D721Med (cell line): ENCODE data around the gene HPS1.

Source experiments
- DNase-seq: peaks from one replicate; pipeline ENCODE4 v3.0.0; 2011; ENCODE audit warnings: low spot score; ENCODE audit not compliant: insufficient read length
- FAIRE-seq: peaks from 2 replicates; lab custom pipeline; 2011; peaks lifted over from hg19 to GRCh38; lab: Jason Lieb, UNC
- CTCF ChIP-seq: IDR thresholded peaks from 2 replicates; pipeline ENCODE4 v1.5.1; 2012; ENCODE audit warnings: mild to moderate bottlenecking, control low read depth; ENCODE audit not compliant: insufficient read depth; ENCODE audit errors: missing control alignments

HPS1 gene

GRCh38 chr10:98445200-98445812 is 1.4 kb downstream of the HPS1 start:
- no peak for FAIRE-seq
- DNase-seq = no peak
- TF ChIP-seq CTCF = no peak

GRCh38 chr10:98444314-98445006 is 2.3 kb downstream of the HPS1 start:
- no peak for TF ChIP-seq CTCF
- FAIRE-seq (no peak), DNase-seq (no peak)

- TF ChIP-seq CTCF = no peak
- FAIRE-seq (no peak), DNase-seq (no peak)
Observed at GRCh38 chr10:98438715-98439114, 8.0 kb downstream of the HPS1 start.

- no peak for TF ChIP-seq CTCF
- FAIRE-seq (no peak), DNase-seq (no peak)
Observed at GRCh38 chr10:98436704-98437103, 10.0 kb downstream of the HPS1 start.

- FAIRE-seq (no peak), DNase-seq (no peak)
- no peak for TF ChIP-seq CTCF
Observed at GRCh38 chr10:98435178-98435577, 11.6 kb downstream of the HPS1 start.

GRCh38 chr10:98433881-98434732 is 12.6 kb downstream of the HPS1 start:
- TF ChIP-seq CTCF = no peak
- FAIRE-seq (no peak), DNase-seq (no peak)

GRCh38 chr10:98433371-98433770 is 13.4 kb downstream of the HPS1 start:
- DNase-seq = no peak
- TF ChIP-seq CTCF = no peak
- FAIRE-seq = no peak
